Measurements from ENCODE around the gene ASB6. TPM values are rescaled to one million over a fixed set of nuclear protein-coding genes. Genes with fewer than 3 reads are reported as not detected.

Gene ASB6
- total RNA-seq, 1 donor from 2014 or later: 22.4 TPM

DNA sequence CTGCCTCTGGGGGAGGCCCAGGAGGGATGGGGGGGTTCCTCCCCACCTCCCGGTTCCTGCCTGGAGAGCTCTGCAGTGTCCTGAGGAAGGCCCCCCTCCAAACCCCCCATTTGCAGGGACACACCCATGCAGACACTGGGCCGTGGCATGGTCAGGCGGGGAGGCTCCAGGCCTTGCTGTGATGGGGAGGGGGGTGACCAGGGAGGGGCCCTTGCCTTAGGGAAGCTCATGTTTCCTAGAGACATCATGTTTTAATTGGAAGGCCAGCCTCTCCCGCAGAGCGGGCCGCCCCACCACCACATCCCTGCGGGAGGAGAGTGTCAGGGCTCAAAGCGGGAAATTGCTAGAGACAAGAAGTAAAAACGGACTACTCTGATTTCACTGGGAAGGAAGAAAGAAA is 35.5 kb upstream of the ASB6 start:
- H3K36me3 Mint-ChIP-seq: no peaks in the 10 kb centered on the region
- no peak for TF ChIP-seq CTCF (conservative IDR thresholded peaks at IDR 0.05)
- peak overlapping the region; percentile 73 for H3K4me3 Mint-ChIP-seq
- DNase-seq (ENCODE audit: extremely low spot score, unreplicated experiment): peak; percentile 73
- H3K27me3 Mint-ChIP-seq: peaks cover 19% of the 10 kb centered on the region
- peaks cover 32% of the 10 kb centered on the region for H3K4me1 Mint-ChIP-seq (ENCODE audit: unreplicated experiment)
- H3K27ac Mint-ChIP-seq: no peak overlapping the region
- no peaks in the 10 kb centered on the region for H3K9me3 Mint-ChIP-seq

DNA sequence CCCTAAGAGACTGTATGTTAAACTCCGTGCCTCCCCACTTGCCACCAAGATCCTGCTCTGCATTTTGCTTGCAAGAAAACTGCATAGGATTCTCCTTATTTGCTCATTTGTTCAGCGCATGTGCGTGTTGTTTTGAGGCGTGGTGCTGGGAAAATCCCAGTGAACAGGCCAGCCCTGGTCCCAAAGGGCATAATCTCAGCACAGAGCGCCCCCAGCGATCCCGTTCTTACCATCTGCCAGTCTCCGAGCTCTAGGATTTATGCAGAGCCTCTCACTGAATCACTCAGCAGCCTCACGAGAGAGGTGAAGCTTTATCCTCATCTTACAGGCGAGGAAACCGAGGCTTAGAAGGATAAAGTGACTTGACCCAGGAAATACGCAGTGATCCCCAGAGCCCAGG is 35.0 kb upstream of the ASB6 start:
- Mint-ChIP-seq H3K4me3 (peak overlapping the region; percentile 73), H3K36me3 (no peaks in the 10 kb centered on the region), H3K4me1 (ENCODE audit: unreplicated experiment) (peaks cover 28% of the 10 kb centered on the region), H3K27me3 (peaks cover 19% of the 10 kb centered on the region), H3K9me3 (no peaks in the 10 kb centered on the region), H3K27ac (no peak overlapping the region)
- no peak for TF ChIP-seq CTCF (conservative IDR thresholded peaks at IDR 0.05)
- no peak for DNase-seq (ENCODE audit: extremely low spot score, unreplicated experiment)

GRCh38 chr9:129676287-129676686 is 34.3 kb upstream of the ASB6 start:
- DNase-seq (ENCODE audit: extremely low spot score, unreplicated experiment): no peak
- Mint-ChIP-seq H3K4me3 (no peak overlapping the region), H3K4me1 (ENCODE audit: unreplicated experiment) (peaks cover 28% of the 10 kb centered on the region), H3K9me3 (no peaks in the 10 kb centered on the region), H3K36me3 (no peaks in the 10 kb centered on the region), H3K27me3 (peaks cover 19% of the 10 kb centered on the region), H3K27ac (no peak overlapping the region)
- TF ChIP-seq CTCF (conservative IDR thresholded peaks at IDR 0.05): no peak

DNA sequence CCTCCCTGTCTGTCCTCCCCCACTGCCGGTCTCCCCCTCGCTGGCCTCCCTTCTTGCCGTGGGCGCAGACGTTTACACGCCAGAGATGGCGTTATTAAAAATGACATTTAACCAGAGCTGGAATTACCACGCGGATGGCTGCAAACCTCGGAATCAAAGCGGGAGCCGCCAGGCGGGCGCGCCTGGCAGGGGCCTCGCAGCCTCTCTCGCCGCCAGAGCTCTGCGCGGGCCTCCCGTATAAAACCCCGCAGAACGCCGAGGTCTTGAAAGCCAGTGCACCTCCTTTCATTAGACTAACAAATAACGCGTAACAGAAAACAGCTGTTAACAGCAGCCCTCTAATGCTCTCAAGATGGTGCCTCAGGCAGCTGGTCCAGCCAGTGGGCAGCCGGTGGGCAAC is 33.7 kb upstream of the ASB6 start:
- Mint-ChIP-seq H3K27ac (no peak overlapping the region), H3K4me3 (no peak overlapping the region), H3K36me3 (no peaks in the 10 kb centered on the region), H3K4me1 (ENCODE audit: unreplicated experiment) (peaks cover 26% of the 10 kb centered on the region), H3K9me3 (no peaks in the 10 kb centered on the region), H3K27me3 (peaks cover 15% of the 10 kb centered on the region)
- DNase-seq (ENCODE audit: extremely low spot score, unreplicated experiment): no peak
- TF ChIP-seq CTCF (conservative IDR thresholded peaks at IDR 0.05): no peak

DNA sequence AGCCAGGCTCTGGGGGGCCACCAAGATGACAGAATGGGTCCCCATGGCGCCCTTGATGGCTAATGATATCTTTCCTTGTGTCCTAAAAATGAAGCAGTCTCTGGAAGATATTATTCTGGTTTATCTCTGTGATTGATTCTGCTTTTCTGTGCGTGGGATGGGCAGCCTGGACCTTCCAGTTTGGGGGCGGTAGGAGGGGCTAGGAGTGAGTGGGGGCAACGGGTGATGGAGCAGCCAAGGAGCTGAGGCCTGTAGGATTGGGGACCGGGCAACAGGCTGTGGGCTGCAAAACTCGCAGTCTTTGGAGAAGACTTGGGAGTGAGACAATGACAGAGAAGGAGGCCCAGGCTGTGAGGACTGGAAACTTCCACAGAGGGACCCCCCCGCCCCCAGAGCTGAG is 32.3 kb upstream of the ASB6 start:
- Mint-ChIP-seq H3K27ac (no peak overlapping the region), H3K27me3 (peaks cover 20% of the 10 kb centered on the region), H3K4me1 (ENCODE audit: unreplicated experiment) (peaks cover 34% of the 10 kb centered on the region), H3K36me3 (peaks cover 4% of the 10 kb centered on the region), H3K4me3 (peak overlapping the region; percentile 49), H3K9me3 (no peaks in the 10 kb centered on the region)
- no peak for DNase-seq (ENCODE audit: extremely low spot score, unreplicated experiment)
- TF ChIP-seq CTCF (conservative IDR thresholded peaks at IDR 0.05): no peak

DNA sequence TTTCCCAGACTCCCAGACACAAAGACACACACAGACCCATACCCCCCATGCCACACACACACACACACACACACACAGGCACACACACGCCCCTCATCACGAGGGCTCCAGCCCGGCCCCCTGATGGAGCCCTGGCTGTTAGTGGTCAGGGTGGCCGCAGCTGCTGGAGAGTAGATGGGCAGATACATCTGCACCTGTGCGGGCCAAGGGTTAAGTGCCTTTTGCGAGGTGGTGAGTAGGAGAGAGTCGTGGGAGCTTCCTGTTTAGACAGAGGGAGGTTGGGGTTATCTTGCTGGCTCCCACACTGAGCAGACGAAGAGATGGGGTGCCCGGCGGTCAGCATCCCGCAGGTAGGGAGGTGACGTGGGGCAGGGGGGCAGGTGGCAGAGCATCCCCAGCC is 31.7 kb upstream of the ASB6 start:
- peaks cover 20% of the 10 kb centered on the region for H3K27me3 Mint-ChIP-seq
- H3K9me3 Mint-ChIP-seq: no peaks in the 10 kb centered on the region
- no peak overlapping the region for H3K4me3 Mint-ChIP-seq
- H3K27ac Mint-ChIP-seq: no peak overlapping the region
- peaks cover 4% of the 10 kb centered on the region for H3K36me3 Mint-ChIP-seq
- H3K4me1 Mint-ChIP-seq (ENCODE audit: unreplicated experiment): peaks cover 34% of the 10 kb centered on the region
- TF ChIP-seq CTCF (conservative IDR thresholded peaks at IDR 0.05): no peak
- DNase-seq (ENCODE audit: extremely low spot score, unreplicated experiment): no peak

Data from type B pancreatic cell (in vitro differentiated cells).